HG02870 (cell line): ENCODE data around the gene SYTL3.
"Not testable (repeated sequence)": the region's sequence is repeated elsewhere in the genome, so short reads cannot be mapped to it uniquely, and the experiment has no call there.

Experiments used
- ATAC-seq: cut with Tn5 transposase; IDR thresholded peaks from one replicate; pipeline ENCODE4 v1.9.1; 2021; ENCODE audit warnings: mild to moderate bottlenecking, moderate library complexity; ENCODE audit not compliant: unreplicated experiment

Gene SYTL3

GRCh38 chr6:158661156-158661685 lies 11.4 kb downstream of the SYTL3 start:
- ATAC-seq = no peak

GRCh38 chr6:158662607-158662953 lies 12.7 kb downstream of the SYTL3 start:
- no peak for ATAC-seq

GRCh38 chr6:158662954-158663624 lies 13.2 kb downstream of the SYTL3 start:
- ATAC-seq = no peak

- no peak for ATAC-seq
Observed at GRCh38 chr6:158663625-158664165, 13.8 kb downstream of the SYTL3 start.

- ATAC-seq = no peak
Observed at GRCh38 chr6:158665332-158665731, 15.5 kb downstream of the SYTL3 start.

- peak; percentile 45 for ATAC-seq
Observed at GRCh38 chr6:158666628-158667359, 16.9 kb downstream of the SYTL3 start.

- ATAC-seq = peak; percentile 54
Observed at GRCh38 chr6:158667360-158667981, 17.6 kb downstream of the SYTL3 start.

GRCh38 chr6:158668707-158669103 lies 18.9 kb downstream of the SYTL3 start:
- no peak for ATAC-seq

GRCh38 chr6:158669145-158670035 lies 19.5 kb downstream of the SYTL3 start:
- ATAC-seq = no peak

- not testable (repeated sequence) for ATAC-seq
Observed at GRCh38 chr6:158672119-158672518, 22.3 kb downstream of the SYTL3 start.

GRCh38 chr6:158672726-158673125 lies 22.9 kb downstream of the SYTL3 start:
- no peak for ATAC-seq

- ATAC-seq = no peak
Observed at GRCh38 chr6:158674342-158675131, 24.7 kb downstream of the SYTL3 start.

- not testable (repeated sequence) for ATAC-seq
Observed at GRCh38 chr6:158677094-158677493, 27.2 kb downstream of the SYTL3 start.

GRCh38 chr6:158677906-158678578 lies 28.2 kb downstream of the SYTL3 start:
- ATAC-seq = no peak

- ATAC-seq = no peak
Observed at GRCh38 chr6:158680015-158680414, 30.2 kb downstream of the SYTL3 start.

GRCh38 chr6:158680481-158680880 lies 30.6 kb downstream of the SYTL3 start:
- ATAC-seq = no peak

GRCh38 chr6:158684311-158684710 lies 34.5 kb downstream of the SYTL3 start:
- no peak for ATAC-seq

- ATAC-seq = no peak
Observed at GRCh38 chr6:158684745-158685324, 35.0 kb downstream of the SYTL3 start.

GRCh38 chr6:158686311-158686710 lies 36.5 kb downstream of the SYTL3 start:
- ATAC-seq = no peak
